Activated CD4-positive, alpha-beta T cell treated with anti-CD3 and anti-CD28 coated beads, Interleukin-2, amount 50 U/mL, for 4 hours (primary cell): ENCODE results near the gene ASB2.

ENCODE experiments used
- DNase-seq, 2 experiments: peaks; one replicate each; pipeline ENCODE4 v3.0.0-alpha.2; 2020

Gene ASB2

GRCh38 chr14:93977790-93978581 lies 1.6 kb upstream of the ASB2 start:
- DNase-seq = peak; percentile 58 to 67

GRCh38 chr14:93977171-93977570 lies 801 bp upstream of the ASB2 start:
- DNase-seq = no peak

GRCh38 chr14:93975791-93976476 lies 436 bp downstream of the ASB2 start:
- no peak for DNase-seq

- no peak for DNase-seq
Observed at GRCh38 chr14:93974833-93975232, 1.5 kb downstream of the ASB2 start.

- no peak for DNase-seq
Observed at GRCh38 chr14:93974299-93974698, 2.1 kb downstream of the ASB2 start.

GRCh38 chr14:93973607-93974006 lies 2.8 kb downstream of the ASB2 start:
- no peak for DNase-seq

- DNase-seq = no peak
Observed at GRCh38 chr14:93972618-93973205, 3.7 kb downstream of the ASB2 start.

- no peak for DNase-seq
Observed at GRCh38 chr14:93971635-93972027, 4.7 kb downstream of the ASB2 start.

- DNase-seq = peak; percentile 33 to 38
Observed at GRCh38 chr14:93970965-93971634, 5.3 kb downstream of the ASB2 start.

- DNase-seq = peak; percentile 71 to 72
Observed at GRCh38 chr14:93970585-93970964, 5.8 kb downstream of the ASB2 start.

- no peak for DNase-seq
Observed at GRCh38 chr14:93969082-93969828, 7.1 kb downstream of the ASB2 start.

GRCh38 chr14:93967637-93968250 lies 8.6 kb downstream of the ASB2 start:
- no peak for DNase-seq

- no peak for DNase-seq
Observed at GRCh38 chr14:93965946-93966474, 10.4 kb downstream of the ASB2 start.

GRCh38 chr14:93965287-93965821 lies 11.0 kb downstream of the ASB2 start:
- no peak for DNase-seq

- no peak for DNase-seq
Observed at GRCh38 chr14:93964820-93965286, 11.5 kb downstream of the ASB2 start.

GRCh38 chr14:93964281-93964680 lies 12.1 kb downstream of the ASB2 start:
- DNase-seq = no peak

GRCh38 chr14:93963692-93964091 lies 12.7 kb downstream of the ASB2 start:
- no peak for DNase-seq

GRCh38 chr14:93962701-93963601 lies 13.4 kb downstream of the ASB2 start:
- no peak for DNase-seq

- no peak for DNase-seq
Observed at GRCh38 chr14:93961620-93962019, 14.8 kb downstream of the ASB2 start.

- DNase-seq = no peak
Observed at GRCh38 chr14:93960774-93961438, 15.5 kb downstream of the ASB2 start.
